Neural cell (in vitro differentiated cells): Measurements from ENCODE around the gene OPN1MW2. TPM values are rescaled to one million over a fixed set of nuclear protein-coding genes. Genes with fewer than 3 reads are reported as not detected.
"Not testable (repeated sequence)": the region's sequence is repeated elsewhere in the genome, so short reads cannot be mapped to it uniquely, and the experiment has no call there.

Experiments
- H2AFZ ChIP-seq: fragments of 200-600, 300-800 bp; sonication (generic), shearing (Covaris generic); 2 replicates; pipeline ENCODE4 v1.6.0; 2014; ENCODE audit warnings: low read depth, mild to moderate bottlenecking, antibody characterized with exemption, low read length, moderate library complexity
- H3F3A ChIP-seq: fragments of 200-600 bp; shearing (Covaris generic); 2 replicates; pipeline ENCODE4 v1.6.1; 2016; ENCODE audit warnings: mild to moderate bottlenecking, moderate library complexity, mixed read lengths, antibody characterized with exemption, low read length; ENCODE audit not compliant: insufficient read depth, poor library complexity, severe bottlenecking
- H3K27ac ChIP-seq: fragments of 200-600, 300-800 bp; sonication (generic), shearing (Covaris generic); 2 replicates; pipeline ENCODE4 v1.5.1; 2014; ENCODE audit warnings: mild to moderate bottlenecking, low read length, moderate library complexity
- H3K27me3 ChIP-seq: fragments of 300-800, 200-600 bp; sonication (generic), shearing (Covaris generic); 2 replicates; pipeline ENCODE4 v1.6.0; 2014; ENCODE audit warnings: mild to moderate bottlenecking, low read depth, low read length, moderate library complexity; ENCODE audit not compliant: insufficient read depth
- H3K36me3 ChIP-seq: fragments of 300-800, 200-600 bp; sonication (generic), shearing (Covaris generic); 2 replicates; pipeline ENCODE4 v1.5.1; 2014; ENCODE audit warnings: mild to moderate bottlenecking, antibody characterized with exemption, low read length, moderate library complexity; ENCODE audit not compliant: insufficient read depth
- H3K4me2 ChIP-seq: fragments of 300-800, 200-600 bp; sonication (generic), shearing (Covaris generic); 2 replicates; pipeline ENCODE4 v1.6.0; 2014; ENCODE audit warnings: mild to moderate bottlenecking, low read length
- H3K4me3 ChIP-seq: fragments of 300-800, 200-600 bp; sonication (generic), shearing (Covaris generic); 2 replicates; pipeline ENCODE4 v1.5.1; 2014; ENCODE audit warnings: mild to moderate bottlenecking, low read length, moderate library complexity
- H3K79me2 ChIP-seq: fragments of 200-600 bp; shearing (Covaris generic); replicated peaks from 2 replicates; pipeline ENCODE4 v1.6.0; 2014; ENCODE audit warnings: mild to moderate bottlenecking, low read length, moderate library complexity; ENCODE audit not compliant: insufficient read depth
- H3K9ac ChIP-seq: fragments of 300-800, 200-600 bp; sonication (generic), shearing (Covaris generic); 2 replicates; pipeline ENCODE4 v1.6.1; 2016; ENCODE audit warnings: mild to moderate bottlenecking, low read length, mixed read lengths
- H3K9me2 ChIP-seq: fragments of 200-600 bp; shearing (Covaris generic); 2 replicates; pipeline ENCODE4 v1.6.1; 2016; ENCODE audit warnings: mild to moderate bottlenecking, low read length, mixed read lengths; ENCODE audit not compliant: insufficient read depth
- H3K9me3 ChIP-seq: fragments of 200-600, 300-800 bp; sonication (generic), shearing (Covaris generic); 2 replicates; pipeline ENCODE4 v1.6.1; 2016; ENCODE audit warnings: mild to moderate bottlenecking, mixed run types, low read length, moderate library complexity, mixed read lengths
- H4K20me1 ChIP-seq: fragments of 200-600 bp; shearing (Covaris generic); 2 replicates; pipeline ENCODE4 v1.6.1; 2016; ENCODE audit warnings: mild to moderate bottlenecking, mixed run types; ENCODE audit not compliant: insufficient read depth
- polyA minus RNA-seq: library from RNA; depleted of rRNA, polyadenylated mRNA; stranded (reverse); fragments of >200 nt; gene quantifications from 2 replicates; pipeline ENCODE4 v1.2.3, GENCODE V29; 2014
- polyA plus RNA-seq: library from polyadenylated mRNA; depleted of rRNA; stranded (reverse); fragments of >200 nt; gene quantifications from 2 replicates; pipeline ENCODE4 v1.2.3, GENCODE V29; 2014

Gene OPN1MW2
- polyA plus RNA-seq (not detected in 2 replicates), polyA minus RNA-seq (not detected in 2 replicates)

DNA sequence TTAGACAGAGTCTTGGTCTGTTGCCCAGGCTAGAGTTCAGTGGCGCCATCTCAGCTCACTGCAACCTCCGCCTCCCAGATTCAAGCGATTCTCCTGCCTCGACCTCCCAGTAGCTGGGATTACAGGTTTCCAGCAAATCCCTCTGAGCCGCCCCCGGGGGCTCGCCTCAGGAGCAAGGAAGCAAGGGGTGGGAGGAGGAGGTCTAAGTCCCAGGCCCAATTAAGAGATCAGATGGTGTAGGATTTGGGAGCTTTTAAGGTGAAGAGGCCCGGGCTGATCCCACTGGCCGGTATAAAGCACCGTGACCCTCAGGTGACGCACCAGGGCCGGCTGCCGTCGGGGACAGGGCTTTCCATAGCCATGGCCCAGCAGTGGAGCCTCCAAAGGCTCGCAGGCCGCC is at the start of gene OPN1MW2:
Gene OPN1MW2 (plus strand): TSS at position 301 of the 400 bp plus-strand sequence. CDS start 60 bp downstream, at position 361.
- H3K27ac ChIP-seq, H4K20me1 ChIP-seq, H3K36me3 ChIP-seq, H3K9ac ChIP-seq, H3K79me2 ChIP-seq, H3K9me3 ChIP-seq, H3F3A ChIP-seq, H3K27me3 ChIP-seq, H3K9me2 ChIP-seq, H3K4me2 ChIP-seq, H2AFZ ChIP-seq, H3K4me3 ChIP-seq: not testable (repeated sequence)

- not testable (repeated sequence) for H3K27ac ChIP-seq, H3K4me3 ChIP-seq, H3K9ac ChIP-seq, H3K4me2 ChIP-seq, H3K27me3 ChIP-seq, H3F3A ChIP-seq, H2AFZ ChIP-seq, H3K79me2 ChIP-seq, H3K36me3 ChIP-seq, H3K9me2 ChIP-seq, H3K9me3 ChIP-seq, H4K20me1 ChIP-seq
Measured at GRCh38 chrX:154172535-154172943, 47.0 kb upstream of the OPN1MW2 start.

- H3K4me2 ChIP-seq, H2AFZ ChIP-seq, H4K20me1 ChIP-seq, H3K9ac ChIP-seq, H3K9me2 ChIP-seq, H3K27ac ChIP-seq, H3K9me3 ChIP-seq, H3K4me3 ChIP-seq, H3F3A ChIP-seq, H3K79me2 ChIP-seq, H3K27me3 ChIP-seq, H3K36me3 ChIP-seq: not testable (repeated sequence)
Measured at GRCh38 chrX:154174356-154174755, 45.2 kb upstream of the OPN1MW2 start.

DNA sequence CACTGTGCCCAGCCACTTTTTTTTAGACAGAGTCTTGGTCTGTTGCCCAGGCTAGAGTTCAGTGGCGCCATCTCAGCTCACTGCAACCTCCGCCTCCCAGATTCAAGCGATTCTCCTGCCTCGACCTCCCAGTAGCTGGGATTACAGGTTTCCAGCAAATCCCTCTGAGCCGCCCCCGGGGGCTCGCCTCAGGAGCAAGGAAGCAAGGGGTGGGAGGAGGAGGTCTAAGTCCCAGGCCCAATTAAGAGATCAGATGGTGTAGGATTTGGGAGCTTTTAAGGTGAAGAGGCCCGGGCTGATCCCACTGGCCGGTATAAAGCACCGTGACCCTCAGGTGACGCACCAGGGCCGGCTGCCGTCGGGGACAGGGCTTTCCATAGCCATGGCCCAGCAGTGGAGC is 37.3 kb upstream of the OPN1MW2 start, which contains the start of gene OPN1MW:
Gene OPN1MW (plus strand): TSS at position 301 of the 400 bp plus-strand sequence. CDS start 82 bp downstream, at position 383.
- not testable (repeated sequence) for H3K27me3 ChIP-seq, H3K9ac ChIP-seq, H3K36me3 ChIP-seq, H3F3A ChIP-seq, H4K20me1 ChIP-seq, H3K9me2 ChIP-seq, H3K79me2 ChIP-seq, H3K9me3 ChIP-seq, H2AFZ ChIP-seq, H3K27ac ChIP-seq, H3K4me2 ChIP-seq, H3K4me3 ChIP-seq

DNA sequence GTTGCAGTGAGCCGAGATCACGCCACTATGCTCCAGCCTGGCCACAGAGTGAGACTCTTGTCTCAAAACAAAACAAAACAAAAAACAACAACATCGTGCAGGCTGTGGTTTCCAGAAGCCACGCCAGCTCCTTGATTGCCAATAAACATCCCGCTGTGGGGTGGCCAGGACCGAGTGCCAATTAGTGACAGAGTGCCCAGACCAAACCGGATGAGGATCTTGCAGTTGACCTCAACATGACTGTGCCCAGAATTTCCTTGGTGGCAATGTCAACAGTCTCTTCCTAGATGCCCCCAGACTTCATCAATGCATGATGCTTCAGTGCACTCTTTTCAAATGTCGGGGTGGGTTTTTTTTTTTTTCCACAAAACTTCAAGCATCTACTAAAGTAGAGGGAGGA is 35.8 kb upstream of the OPN1MW2 start:
- H3K4me3 ChIP-seq, H3F3A ChIP-seq, H2AFZ ChIP-seq: not testable (repeated sequence)

GRCh38 chrX:154192846-154193245 is 26.7 kb upstream of the OPN1MW2 start:
- not testable (repeated sequence) for H3K27ac ChIP-seq, H2AFZ ChIP-seq, H3K79me2 ChIP-seq, H3K36me3 ChIP-seq, H3K27me3 ChIP-seq, H3K9me3 ChIP-seq, H3K9me2 ChIP-seq, H3K4me3 ChIP-seq, H3K9ac ChIP-seq, H3F3A ChIP-seq, H3K4me2 ChIP-seq, H4K20me1 ChIP-seq

More for the DNA sequence above, 35.8 kb upstream of the OPN1MW2 start:
- H3K36me3 ChIP-seq, H3K27me3 ChIP-seq, H3K9me2 ChIP-seq, H3K9me3 ChIP-seq, H3K9ac ChIP-seq, H4K20me1 ChIP-seq, H3K4me2 ChIP-seq, H3K27ac ChIP-seq, H3K79me2 ChIP-seq: not testable (repeated sequence)

- H2AFZ ChIP-seq, H3K79me2 ChIP-seq, H3K9me2 ChIP-seq, H3K27ac ChIP-seq, H3F3A ChIP-seq, H3K4me3 ChIP-seq, H3K9ac ChIP-seq, H3K36me3 ChIP-seq, H3K27me3 ChIP-seq, H4K20me1 ChIP-seq, H3K4me2 ChIP-seq, H3K9me3 ChIP-seq: not testable (repeated sequence)
Measured at GRCh38 chrX:154194316-154194715, 25.2 kb upstream of the OPN1MW2 start.

DNA sequence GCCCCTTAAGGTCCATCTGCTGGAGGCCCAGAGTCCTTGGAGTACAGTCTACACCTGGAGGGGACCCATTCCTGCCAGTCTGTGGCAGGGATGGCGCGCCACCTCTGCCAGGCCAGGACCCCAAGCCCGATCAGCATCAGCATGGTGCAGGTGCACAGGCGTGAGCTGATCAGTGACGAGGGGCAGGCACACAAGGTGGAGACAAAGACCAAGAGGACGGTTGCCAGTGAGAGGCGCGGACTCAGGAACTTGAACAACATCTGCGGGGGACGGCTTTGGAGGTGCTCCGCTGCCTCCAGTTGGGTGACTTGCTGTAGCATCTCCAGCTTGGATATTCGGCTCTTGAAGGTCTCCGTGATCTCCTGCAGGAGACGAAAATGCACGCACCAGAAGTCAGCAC is 23.1 kb upstream of the OPN1MW2 start:
- H4K20me1 ChIP-seq, H3K4me3 ChIP-seq, H3F3A ChIP-seq, H3K79me2 ChIP-seq, H3K36me3 ChIP-seq, H3K27ac ChIP-seq, H3K4me2 ChIP-seq, H3K27me3 ChIP-seq, H3K9me3 ChIP-seq, H2AFZ ChIP-seq, H3K9me2 ChIP-seq, H3K9ac ChIP-seq: not testable (repeated sequence)
